ENCODE data around the gene ELP4. TPM values are rescaled to one million over a fixed set of nuclear protein-coding genes. Genes with fewer than 3 reads are reported as not detected.

The ELP4 gene
- total RNA-seq, 1 experiment from 2014 or later: 19.4 TPM

DNA sequence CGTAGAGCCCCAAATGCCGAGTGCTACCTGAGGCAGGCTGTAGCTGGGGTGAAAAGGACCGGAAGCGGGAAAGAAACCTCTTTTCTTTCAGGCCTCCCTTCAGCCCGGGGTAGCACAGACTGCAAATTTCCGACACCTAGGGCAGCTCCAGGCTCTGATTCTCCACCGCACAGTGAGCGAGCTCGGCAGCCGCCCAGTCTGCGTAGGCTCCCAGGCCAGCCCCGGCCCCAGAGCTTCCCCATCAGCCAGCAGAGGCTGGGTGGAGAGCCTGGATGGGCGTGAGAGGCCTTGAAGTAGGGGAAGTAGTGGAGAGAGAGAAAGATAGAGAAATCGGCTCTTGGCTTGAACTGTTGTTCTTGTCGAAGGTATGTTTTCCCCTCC, 310.9 kb downstream of the ELP4 start:
- no peaks in the 10 kb centered on the region for H4K20me1 ChIP-seq (ENCODE audit: low read length)
- ATAC-seq: no peak
- no peak overlapping the region for H2AFZ ChIP-seq (ENCODE audit: low read length)
- no peak overlapping the region for H3K27ac ChIP-seq (ENCODE audit: low read length)
- BruUV-seq (replicated peaks): no TSS peak
- H3K79me2 ChIP-seq (ENCODE audit: low read length): no peaks in the 10 kb centered on the region
- H3K9ac ChIP-seq (ENCODE audit: low read length): no peak overlapping the region
- peaks cover 7% of the 10 kb centered on the region; the same call in 1 of the 2 replicates for H3K4me1 ChIP-seq (ENCODE audit: insufficient read depth, low read length)
- TF ChIP-seq EZH2 (IDR thresholded peaks at IDR 0.05; ENCODE audit: low read length, unreplicated experiment): no peak
- no peak for TF ChIP-seq CTCF (conservative IDR thresholded peaks at IDR 0.05; ENCODE audit: low read depth, low read length)
- TF ChIP-seq EZH2phosphoT487 (IDR thresholded peaks at IDR 0.05; ENCODE audit: borderline replicate concordance, low read length): no peak
- no peaks in the 10 kb centered on the region for H3K27me3 ChIP-seq (ENCODE audit: low read length)
- DNase-seq: no peak
- no peaks in the 10 kb centered on the region for H3F3A ChIP-seq (ENCODE audit: low read length, unreplicated experiment)
- no peak overlapping the region for H3K4me3 ChIP-seq (ENCODE audit: low read length)
- no peaks in the 10 kb centered on the region for H3K9me2 ChIP-seq (replicated peaks; ENCODE audit: low read length)
- CTCF ChIA-PET: no interaction called here
- no peak overlapping the region for H3K4me2 ChIP-seq (ENCODE audit: low read length)
- no peaks in the 10 kb centered on the region for H3K9me3 ChIP-seq (ENCODE audit: low read length)
- intact Hi-C loops (cut with micrococcal nuclease): no loop called here
- H3K36me3 ChIP-seq (ENCODE audit: low read depth, low read length): no peaks in the 10 kb centered on the region
- POLR2A ChIA-PET (ENCODE audit: unreplicated experiment): no interaction called here

DNA sequence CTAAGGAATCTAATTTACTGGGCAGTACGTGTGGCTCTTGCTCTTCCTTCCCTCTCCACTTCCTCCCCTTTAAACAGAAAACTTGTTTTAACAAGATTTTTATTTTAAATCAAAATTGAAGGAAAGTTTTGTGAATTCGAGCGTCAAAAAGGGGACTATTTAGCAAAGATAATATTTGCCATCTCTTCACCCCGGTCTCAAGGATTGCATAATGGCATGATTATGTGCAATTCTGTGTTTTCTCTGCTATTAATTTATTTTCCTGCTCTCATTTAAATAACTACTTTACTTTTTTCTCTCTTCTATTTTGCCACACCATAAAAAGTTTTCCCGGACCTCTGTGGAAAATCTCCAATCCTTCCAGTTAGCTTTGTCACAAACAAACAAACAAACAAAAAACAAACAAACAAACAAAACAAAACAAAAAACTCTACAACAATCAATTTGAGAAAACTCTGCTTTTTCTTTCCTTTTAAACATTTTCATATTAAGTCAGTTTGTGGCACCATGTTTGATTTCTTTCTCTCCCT, 311.7 kb downstream of the ELP4 start:
- POLR2A ChIA-PET (ENCODE audit: unreplicated experiment): no interaction called here
- intact Hi-C loops (cut with micrococcal nuclease): no loop called here
- Histone ChIP-seq H3K27ac (ENCODE audit: low read length) (no peak overlapping the region), H4K20me1 (ENCODE audit: low read length) (no peaks in the 10 kb centered on the region), H3K4me3 (ENCODE audit: low read length) (no peak overlapping the region), H3K36me3 (ENCODE audit: low read depth, low read length) (no peaks in the 10 kb centered on the region), H3K27me3 (ENCODE audit: low read length) (no peaks in the 10 kb centered on the region), H3K9me2 (replicated peaks; ENCODE audit: low read length) (no peaks in the 10 kb centered on the region), H3F3A (ENCODE audit: low read length, unreplicated experiment) (no peaks in the 10 kb centered on the region), H3K9ac (ENCODE audit: low read length) (no peak overlapping the region), H3K4me2 (ENCODE audit: low read length) (no peak overlapping the region), H3K79me2 (ENCODE audit: low read length) (no peaks in the 10 kb centered on the region), H2AFZ (ENCODE audit: low read length) (no peak overlapping the region), H3K4me1 (ENCODE audit: insufficient read depth, low read length) (peaks cover 7% of the 10 kb centered on the region; the same call in 1 of the 2 replicates), H3K9me3 (ENCODE audit: low read length) (no peaks in the 10 kb centered on the region)
- no peak for TF ChIP-seq EZH2phosphoT487 (IDR thresholded peaks at IDR 0.05; ENCODE audit: borderline replicate concordance, low read length)
- no peak for TF ChIP-seq CTCF (conservative IDR thresholded peaks at IDR 0.05; ENCODE audit: low read depth, low read length)
- TF ChIP-seq EZH2 (IDR thresholded peaks at IDR 0.05; ENCODE audit: low read length, unreplicated experiment): no peak
- ATAC-seq (no peak), DNase-seq (no peak)
- BruUV-seq (replicated peaks): no TSS peak
- CTCF ChIA-PET: no interaction called here

- DNase-seq: no peak
- peaks cover 7% of the 10 kb centered on the region; the same call in 1 of the 2 replicates for H3K4me1 ChIP-seq (ENCODE audit: insufficient read depth, low read length)
- intact Hi-C loops (cut with micrococcal nuclease): no loop called here
- H3K9ac ChIP-seq (ENCODE audit: low read length): no peak overlapping the region
- no peak overlapping the region for H3K4me3 ChIP-seq (ENCODE audit: low read length)
- no peaks in the 10 kb centered on the region for H3K9me3 ChIP-seq (ENCODE audit: low read length)
- no peak overlapping the region for H3K4me2 ChIP-seq (ENCODE audit: low read length)
- TF ChIP-seq EZH2phosphoT487 (IDR thresholded peaks at IDR 0.05; ENCODE audit: borderline replicate concordance, low read length) (no peak), CTCF (conservative IDR thresholded peaks at IDR 0.05; ENCODE audit: low read depth, low read length) (no peak), EZH2 (IDR thresholded peaks at IDR 0.05; ENCODE audit: low read length, unreplicated experiment) (no peak)
- no peaks in the 10 kb centered on the region for H3F3A ChIP-seq (ENCODE audit: low read length, unreplicated experiment)
- H3K79me2 ChIP-seq (ENCODE audit: low read length): no peaks in the 10 kb centered on the region
- H3K27me3 ChIP-seq (ENCODE audit: low read length): no peaks in the 10 kb centered on the region
- H3K36me3 ChIP-seq (ENCODE audit: low read depth, low read length): no peaks in the 10 kb centered on the region
- H3K9me2 ChIP-seq (replicated peaks; ENCODE audit: low read length): no peaks in the 10 kb centered on the region
- ChIA-PET POLR2A (ENCODE audit: unreplicated experiment) (no interaction called here), CTCF (no interaction called here)
- no peak overlapping the region for H3K27ac ChIP-seq (ENCODE audit: low read length)
- H2AFZ ChIP-seq (ENCODE audit: low read length): no peak overlapping the region
- BruUV-seq (replicated peaks): no TSS peak
- H4K20me1 ChIP-seq (ENCODE audit: low read length): no peaks in the 10 kb centered on the region
- ATAC-seq: no peak
Measured at GRCh38 chr11:31821766-31822165, 312.2 kb downstream of the ELP4 start.

All from PC-3 (cell line).